Activated CD4-positive, alpha-beta T cell treated with anti-CD3 and anti-CD28 coated beads, Interleukin-2, amount 50 U/mL, for 16 hours (primary cell): ENCODE results near the gene UBTD2.
"Not testable (repeated sequence)": the region's sequence is repeated elsewhere in the genome, so short reads cannot be mapped to it uniquely, and the experiment has no call there.

Source experiments
- DNase-seq: peaks from one replicate; pipeline ENCODE4 v3.0.0-alpha.2; 2020

Gene UBTD2

DNA sequence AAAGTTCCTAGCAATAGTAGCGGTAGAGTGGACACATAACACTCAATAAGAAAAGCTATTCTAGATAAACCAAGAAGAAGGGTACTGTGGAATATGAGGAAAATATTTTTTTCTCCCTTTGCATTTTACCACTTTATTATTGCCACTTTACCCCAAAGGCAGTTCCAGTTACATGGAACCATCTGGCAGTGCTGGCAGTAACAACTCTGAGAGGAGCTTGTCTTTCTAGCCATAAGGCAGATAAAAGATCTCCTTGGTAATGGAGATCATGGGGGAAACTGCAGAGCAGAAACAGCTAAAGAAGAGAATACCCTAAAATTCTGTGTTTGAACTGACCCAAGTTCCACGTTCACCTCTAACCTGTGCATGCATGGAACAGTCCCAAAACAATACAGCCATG is 38.5 kb downstream of the UBTD2 start:
- no peak for DNase-seq

DNA sequence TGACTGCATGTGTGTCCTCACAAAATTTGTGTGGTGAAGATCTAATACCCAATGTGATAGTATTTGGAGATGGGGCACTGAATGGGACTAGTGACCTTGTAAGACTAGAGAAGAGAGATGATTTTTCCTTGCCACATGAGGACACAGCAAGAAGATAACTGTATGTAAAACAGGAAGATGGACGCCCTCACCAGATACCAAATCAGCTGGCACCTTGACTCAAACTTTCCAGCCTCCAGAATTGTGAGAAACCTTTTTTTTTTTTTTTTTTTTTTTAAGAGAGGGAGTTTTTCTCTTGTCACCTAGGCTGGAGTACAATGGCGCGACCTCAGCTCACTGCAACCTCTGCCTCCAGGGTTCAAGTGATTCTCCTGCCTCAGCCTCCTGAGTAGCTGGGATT is 40.3 kb downstream of the UBTD2 start:
- DNase-seq = no peak

DNA sequence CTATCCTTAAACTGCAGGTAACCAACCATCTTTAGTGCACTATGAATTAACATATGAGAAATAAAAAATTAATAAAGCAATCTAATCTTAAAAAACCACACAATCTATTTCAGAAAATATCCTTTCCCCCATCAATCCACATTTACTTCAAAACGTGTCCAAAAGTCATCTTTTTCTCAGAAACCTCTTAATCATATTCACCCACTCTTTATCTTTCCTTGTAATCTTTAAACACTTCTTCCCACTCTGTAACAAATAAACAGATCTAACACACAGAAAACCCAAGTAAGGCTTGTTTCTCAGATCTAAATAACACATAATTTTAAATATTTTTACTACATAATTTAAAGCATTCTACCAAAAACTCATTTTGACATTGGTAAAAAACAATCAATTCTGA is 45.2 kb downstream of the UBTD2 start:
- DNase-seq = no peak

DNA sequence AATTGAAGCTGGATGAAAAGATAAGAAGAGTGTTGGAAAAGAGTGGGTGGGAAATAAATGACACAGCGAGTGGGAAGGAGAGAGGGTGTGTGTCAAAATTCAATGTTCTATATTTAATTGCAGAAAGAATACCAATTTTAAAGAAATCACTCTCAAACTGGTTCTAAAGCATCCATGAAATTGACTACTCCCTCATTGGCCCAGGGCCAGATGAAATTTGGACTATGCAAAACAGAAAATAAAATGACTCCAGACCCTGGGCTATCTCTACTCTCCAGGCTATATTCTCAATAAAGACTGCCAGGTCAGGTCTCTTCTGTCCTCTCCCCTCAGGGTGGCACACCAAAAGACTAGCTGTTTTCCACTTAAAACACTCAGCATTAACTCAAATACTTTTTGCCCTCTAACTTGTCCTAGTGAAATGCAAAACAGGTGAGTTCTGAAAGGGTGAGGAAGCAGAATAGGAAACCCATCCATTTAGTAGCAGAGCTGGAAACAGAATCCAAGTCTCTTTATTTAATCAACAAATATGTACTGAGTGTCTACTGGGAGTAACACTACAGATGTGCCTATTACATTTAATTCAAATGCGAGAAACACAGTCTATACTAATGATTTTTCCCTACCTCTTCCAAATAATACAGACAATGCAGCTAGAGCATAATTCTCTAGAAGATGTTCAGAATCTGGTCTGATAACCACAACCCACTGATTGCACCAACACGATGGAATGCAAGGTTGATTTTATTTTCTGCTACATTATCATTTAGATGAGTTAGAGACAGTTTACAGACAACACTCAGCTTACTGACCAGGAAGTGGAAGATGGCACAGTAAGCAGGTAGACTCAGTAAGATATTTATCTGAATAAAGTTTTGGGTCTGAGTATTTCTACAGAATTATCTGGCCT is 47.5 kb downstream of the UBTD2 start:
- DNase-seq = no peak

DNA sequence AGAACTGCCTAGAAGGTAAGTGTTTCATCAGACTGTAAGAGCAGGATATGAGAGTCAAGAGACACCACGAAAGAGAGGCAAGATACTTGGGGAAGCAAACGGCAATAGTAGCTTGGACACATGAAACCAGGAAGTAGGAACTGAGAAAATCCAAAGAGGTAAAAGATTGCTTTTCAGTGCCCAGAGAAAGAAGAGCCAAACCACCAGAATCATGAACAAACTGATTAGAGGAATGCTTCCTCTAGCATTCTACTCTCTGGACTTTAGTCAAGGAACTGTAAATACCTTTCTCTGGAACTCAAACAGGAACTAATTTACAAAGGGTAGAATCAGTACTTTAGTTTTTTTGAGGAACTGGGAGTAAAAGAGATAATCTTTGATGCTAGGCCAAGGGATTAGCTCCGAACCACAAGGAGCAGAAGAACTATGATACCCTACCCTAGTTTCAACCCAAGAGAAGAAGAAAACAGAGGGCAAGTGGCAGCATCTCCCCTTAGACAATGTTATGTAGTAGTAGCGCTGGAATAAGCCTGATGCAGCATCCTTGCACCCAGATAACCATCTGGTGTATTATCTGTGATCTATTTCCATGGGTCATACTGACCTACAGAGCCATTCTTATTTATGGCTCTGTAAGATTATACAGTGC is 48.3 kb downstream of the UBTD2 start:
- DNase-seq = no peak

DNA sequence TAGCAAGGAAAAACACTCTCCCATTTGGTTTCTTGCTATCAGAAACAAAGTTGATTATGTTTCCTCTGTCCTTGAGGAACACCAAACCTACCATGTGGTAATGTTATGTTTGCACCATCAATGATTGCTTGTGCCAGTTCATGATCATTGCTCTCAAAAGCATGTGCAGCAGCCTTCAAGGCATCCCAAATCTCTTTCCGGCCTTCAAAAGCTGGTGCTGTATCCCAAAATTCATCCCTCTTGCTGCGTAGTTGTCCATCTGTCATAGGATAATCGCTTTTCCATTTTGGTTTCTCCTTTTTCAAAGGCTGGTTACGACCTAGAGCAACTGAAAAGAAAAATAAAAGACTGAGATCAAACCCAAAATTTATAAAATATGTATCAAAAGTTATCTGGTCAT is 49.5 kb downstream of the UBTD2 start:
- DNase-seq = no peak

DNA sequence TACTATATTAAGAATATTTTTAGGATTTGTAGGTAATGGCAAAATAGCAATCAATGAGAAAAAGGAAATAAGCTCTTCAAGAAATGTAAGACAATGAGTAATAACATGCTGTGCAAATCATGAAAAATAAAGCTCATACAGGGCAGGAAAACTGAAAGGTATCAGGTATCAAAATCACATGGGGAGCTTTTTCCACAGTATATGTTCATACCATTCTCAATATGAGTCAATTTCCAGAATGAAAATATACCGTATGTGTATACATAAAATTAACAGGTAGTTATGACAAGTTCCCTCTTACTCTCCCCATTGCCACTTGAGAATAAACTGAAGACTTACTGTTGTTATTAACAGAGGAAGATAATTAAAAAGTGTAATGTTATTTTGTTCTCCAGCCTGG is 53.7 kb downstream of the UBTD2 start:
- peak; percentile 66 for DNase-seq

DNA sequence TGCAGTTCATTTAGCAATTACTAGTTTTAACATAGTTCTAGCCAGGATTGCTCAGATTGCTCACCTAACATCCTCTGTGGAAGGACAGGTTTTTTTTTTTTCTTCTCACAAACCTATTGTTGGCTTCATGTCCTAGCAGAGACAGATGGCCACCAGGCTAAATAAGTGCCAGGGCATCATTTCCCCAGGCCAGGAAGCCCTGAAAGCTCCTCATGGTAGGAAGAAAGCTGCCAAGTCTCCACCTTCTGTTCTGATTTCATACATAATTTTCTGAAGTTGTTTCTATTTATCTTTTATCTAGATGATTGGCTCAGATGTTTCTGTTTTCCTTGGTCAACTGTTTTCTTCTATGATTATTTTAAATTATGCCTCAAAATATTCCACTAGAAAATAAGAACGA is 58.6 kb downstream of the UBTD2 start:
- no peak for DNase-seq

DNA sequence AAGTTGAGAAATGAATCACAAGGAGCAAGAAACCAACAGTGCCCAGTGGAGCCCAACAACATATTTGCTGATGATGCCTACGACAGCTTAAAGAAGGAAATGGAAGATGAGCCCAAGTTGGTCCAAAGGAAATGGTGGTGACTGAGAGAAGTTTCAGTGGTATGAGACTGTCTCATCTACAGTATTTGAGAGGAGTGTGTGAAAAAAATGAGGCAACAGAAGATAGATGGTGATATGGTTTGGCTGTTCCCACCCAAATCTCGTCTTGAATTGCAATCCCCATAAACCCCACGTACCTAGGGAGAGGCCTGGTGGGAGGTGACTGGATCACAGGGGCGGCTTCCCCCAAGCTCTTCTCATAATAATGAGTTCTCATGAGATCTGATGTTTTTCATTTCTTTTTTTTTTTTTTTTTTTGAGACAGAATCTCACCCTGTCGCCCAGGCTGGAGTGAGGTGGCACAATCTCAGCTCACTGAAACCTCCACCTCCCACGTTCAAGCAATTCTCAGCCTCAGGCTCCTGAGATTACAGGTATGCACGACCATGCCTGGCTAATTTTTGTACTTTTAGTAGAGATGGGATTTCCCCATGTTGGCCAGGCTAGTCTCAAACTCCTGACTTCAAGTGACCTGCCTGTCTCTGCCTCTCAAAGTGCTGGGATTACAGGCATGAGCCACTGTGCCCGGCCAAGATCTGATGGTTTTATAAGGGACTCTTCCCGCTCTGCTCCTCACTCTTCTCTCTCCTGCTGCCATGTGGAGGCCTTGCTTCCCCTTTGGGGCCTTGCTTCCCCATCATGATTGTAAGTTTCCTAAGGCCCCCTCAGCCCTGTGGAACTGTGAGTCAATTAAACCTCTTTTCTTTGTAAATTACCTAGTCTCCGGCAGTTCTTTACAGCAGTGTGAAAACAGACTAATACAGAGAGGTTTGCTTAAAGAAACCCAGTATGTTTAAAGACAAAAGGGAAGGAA is 59.4 kb downstream of the UBTD2 start:
- peak; percentile 83 for DNase-seq

DNA sequence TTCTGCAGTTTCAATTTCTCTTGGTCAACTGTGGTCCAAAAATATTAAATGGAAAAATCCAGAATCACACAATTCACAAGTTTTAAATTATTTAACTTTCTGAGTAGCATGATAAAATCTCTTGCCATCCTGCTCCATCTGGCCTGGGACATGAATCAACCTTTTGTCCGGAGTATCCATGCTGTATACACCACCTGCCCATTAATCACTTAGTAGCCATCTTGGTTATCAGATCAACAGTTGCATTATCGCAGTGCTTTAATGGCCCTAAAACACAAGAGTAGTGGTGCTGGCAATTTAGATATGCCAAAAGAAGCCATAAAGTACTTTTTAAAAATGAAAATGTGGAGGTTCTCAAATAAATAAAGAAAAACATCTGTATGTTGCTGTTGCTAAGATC is 64.3 kb downstream of the UBTD2 start:
- no peak for DNase-seq

DNA sequence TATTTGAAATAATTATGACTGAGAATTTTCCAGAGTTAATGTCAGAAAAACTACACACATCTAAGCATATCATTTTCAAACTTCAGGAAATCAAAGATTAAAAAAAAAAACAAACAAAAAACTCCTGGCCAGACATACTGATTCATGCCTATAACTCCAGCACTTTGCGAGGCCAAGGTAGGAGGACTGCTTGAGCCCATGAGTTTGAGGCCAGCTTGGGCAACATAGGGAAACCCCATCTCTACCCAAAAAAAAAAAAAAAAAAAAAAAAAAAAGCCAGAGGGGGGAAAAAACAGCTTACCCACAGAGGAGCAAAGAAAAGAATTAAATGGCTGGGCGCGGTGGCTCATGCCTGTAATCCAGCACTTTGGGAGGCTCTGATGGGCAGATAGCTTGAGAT is 67.2 kb downstream of the UBTD2 start:
- DNase-seq = no peak

DNA sequence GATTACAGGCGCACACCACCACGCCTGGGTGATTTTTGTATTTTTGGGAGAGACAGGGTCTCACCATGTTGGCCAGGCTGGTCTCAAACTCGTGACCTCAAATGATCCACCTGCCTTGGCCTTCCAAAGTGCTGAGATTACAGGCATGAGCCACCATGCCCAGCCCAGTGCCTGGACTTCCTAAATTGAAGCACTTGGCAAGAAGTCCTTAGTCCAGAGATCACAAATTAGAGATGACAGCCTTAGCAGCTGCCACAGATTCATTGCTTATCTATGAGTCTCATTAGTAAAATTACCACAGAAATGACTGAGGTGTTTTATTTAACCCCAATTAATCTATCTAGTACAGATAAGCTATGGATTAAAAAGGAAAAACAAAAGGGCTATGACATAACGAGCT is 70.4 kb downstream of the UBTD2 start:
- no peak for DNase-seq

DNA sequence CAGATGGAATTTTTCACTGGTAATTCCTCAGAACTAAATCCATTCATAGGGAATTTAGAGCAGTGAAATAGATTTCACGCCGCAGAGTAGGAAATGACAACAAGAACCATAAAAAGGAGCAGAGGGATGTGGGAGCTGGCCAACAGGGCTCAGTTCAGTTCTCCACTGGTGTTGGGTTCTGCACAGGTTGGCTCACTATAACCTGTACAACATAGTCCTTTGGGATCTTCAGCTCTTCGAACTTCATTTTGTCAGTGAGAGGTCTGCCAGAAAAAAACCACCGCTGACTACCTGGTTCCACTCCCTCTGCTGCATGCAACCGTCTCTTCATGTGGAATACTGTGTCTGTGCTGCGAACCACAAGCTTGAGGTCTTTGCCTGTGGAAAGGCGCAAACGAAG is 71.9 kb downstream of the UBTD2 start:
- DNase-seq = no peak

DNA sequence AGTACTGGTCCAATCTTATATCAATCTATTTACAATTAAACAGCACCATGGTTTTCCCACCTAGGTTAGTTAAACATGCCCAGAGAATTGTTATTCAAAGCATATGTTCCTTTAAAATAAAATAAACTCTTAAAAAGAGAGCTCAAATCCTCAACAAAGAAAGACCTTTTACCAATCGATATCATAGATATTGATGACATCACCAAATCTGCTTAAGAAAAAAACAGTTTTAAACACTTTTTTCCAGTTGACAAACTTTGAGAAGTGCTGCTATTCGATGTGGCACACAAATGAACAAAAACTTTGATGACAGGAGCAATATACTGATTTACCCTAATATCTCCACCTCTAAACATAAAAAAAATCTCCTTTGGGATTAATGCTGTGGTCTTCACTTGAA is 73.8 kb downstream of the UBTD2 start:
- no peak for DNase-seq

DNA sequence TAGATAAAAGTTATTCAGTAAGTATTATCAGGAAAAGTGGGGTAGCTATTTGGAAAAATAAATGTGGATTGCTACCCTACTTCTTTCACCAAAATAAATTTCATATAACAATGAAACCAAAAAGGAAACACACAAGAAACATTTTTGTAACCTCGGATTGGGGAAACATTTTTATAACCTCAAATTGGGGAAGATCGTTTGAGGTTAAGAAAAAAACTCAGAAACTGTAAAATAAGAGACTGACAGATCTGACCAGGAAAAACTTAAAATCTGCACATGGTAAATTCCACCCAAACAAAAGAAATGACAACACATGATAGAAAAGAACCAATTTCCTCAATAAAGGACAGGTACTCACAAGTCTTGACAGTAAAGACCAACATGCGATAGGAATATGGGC is 76.1 kb downstream of the UBTD2 start:
- DNase-seq = no peak

DNA sequence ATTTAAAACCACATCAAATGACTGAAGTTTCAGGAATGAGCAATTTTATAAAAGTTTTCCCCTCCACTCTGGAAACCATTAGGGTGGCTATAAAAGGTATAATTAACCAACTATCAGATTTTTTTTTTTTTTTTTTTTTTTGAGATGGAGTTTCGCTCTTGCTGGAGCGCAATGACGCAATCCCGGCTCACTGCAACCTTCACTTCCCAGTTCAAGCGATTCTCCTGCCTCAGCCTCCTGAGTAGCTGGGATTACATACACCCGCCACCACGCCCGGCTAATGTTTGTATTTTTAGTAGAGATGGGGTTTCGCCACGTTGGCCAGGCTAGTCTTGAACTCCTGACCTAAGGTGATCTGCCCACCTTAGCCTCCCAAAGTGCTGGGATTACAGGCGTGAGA is 77.6 kb downstream of the UBTD2 start:
- DNase-seq = not testable (repeated sequence)

DNA sequence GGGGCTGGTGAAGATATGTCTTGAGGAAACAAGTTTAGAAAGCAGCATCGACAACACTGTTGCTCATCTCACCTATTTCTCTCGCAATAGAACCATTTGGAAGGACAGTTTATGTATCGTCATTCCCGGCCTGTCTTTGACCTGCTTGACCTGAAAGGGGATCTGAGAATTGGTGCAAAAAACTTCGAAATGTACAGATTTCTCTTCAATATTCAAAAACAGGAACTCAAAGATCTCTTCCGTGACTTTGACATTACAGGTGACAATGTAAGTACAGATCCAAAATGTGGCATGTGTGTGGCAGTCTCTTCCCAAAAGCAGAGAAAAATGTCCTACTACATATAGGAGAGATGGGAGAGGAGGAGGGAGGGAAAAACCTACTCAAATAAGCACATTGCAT is 83.1 kb downstream of the UBTD2 start:
- no peak for DNase-seq

DNA sequence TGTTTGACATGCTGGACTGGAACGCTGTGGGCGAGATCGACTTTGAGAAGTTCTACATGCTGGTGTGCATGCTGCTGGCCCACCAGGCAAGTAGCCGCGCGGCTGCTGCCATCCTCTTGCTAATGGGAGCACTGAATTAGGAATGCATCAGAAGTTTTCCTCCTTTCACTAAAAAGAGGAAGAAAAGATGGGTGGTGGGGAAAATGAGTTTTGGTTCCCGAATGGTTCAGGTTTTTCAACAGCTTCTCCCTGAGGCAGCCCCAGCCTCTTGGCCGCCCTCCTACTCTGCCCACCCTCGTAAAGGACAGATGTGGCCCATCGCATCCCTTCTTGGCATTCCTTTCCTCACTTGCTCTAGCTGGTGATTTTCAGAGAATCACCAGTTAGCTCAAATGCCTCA is 84.1 kb downstream of the UBTD2 start:
- no peak for DNase-seq

DNA sequence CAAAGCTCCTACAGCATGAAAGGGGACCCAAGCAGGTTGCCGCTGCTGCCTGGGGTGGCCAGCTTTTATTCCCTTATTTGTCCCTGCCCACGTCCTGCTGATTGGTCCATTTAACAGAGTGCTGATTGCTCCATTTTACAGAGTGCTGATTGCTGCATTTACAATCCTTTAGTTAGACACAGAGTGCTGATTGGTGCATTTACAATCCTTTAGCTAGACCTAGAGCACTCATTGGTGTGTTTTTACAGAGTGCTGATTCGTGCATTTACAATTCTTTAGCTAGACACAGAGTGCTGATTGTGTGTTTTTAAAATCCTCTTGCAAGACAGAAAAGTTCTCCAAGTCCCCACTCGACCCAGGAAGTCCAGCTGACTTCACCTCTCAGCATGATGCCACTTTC is 85.8 kb downstream of the UBTD2 start:
- not testable (repeated sequence) for DNase-seq

DNA sequence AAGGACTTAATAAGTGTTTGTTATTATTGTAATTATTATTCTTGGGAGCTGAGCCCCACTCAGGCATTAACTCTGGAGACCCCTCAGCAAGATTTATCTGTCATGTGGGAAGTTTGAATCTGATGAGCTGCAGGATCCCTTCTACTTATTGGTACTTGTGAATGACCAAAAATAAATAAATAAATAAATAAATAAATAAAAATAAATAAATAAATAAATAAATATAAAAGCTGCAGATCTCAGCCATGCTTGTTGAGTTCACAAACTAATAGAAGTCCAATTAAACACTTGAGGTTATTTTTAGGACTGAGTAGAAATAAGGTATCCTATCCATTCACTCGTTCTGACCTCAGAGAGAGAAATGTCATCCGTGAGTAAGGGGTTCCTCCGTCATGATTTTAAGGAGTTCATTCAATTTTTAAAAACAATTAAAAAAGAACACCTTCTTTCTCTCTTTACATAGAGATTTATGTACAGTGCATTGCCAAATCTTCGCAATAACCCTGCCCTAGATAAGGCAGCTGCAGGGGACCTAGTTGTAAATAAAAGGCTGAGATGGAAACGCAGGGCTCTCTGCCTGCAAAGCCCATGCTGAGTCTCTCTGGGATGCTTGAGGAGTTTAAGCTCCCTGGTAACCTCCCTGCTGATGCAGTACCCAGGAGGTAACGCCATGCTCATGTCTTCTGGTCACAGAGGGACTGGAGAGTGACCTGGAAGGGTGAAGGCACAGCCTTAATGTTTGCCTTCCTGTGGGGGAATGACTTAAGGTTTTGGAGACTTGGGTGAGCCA is 88.4 kb downstream of the UBTD2 start:
- no peak for DNase-seq

DNA sequence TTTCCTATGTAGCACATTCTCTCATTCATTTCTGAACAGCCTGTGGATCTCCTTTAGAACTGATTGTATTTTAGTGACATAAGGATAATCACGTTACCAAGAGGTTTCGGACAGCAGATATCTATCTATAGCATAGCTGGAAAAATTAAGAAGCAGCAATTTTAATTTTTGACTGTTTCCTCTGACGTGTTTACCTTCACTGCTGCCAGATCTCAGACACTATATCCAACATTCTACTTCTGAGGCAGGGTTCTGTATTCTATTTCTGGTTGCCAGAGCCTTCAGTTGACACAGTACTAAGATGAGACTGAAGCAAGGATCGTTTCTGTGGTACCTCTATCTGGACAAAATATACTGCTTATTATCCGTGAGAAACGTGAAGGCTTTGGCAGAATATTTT is 89.7 kb downstream of the UBTD2 start, which contains the start of gene EFCAB9:
EFCAB9 (plus strand) TSS at position 301 of the 400 bp plus-strand sequence; CDS start at position 302, 1 bp downstream.
- no peak for DNase-seq

DNA sequence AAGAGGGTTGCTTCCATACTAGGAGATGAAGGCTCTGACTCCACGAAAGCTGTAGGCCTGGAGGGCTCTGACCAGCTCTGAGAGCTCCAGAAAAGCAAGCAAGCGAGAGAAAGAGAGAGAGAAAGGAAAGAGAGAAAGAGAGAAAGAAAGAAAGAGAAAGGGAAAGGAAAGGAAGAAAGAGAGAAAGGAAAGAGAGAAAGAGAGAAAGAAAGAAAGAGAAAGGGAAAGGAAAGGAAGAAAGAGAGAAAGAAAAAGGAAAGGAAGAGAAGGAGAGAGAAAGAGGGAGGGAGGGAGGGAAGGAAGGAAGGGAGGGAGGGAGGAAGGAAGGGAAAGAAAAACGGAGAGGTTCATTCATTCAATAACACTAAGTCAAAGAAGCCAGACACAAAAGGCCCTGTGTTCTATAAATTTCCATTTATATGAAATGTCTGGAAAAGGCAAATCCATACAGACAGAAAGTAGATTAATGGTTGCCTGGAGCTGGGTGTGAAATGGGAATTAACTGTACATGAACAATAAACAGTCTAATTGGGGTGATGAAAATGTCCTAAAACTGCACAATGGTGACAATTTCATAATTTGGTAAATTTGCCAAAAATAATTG is 93.8 kb downstream of the UBTD2 start:
- DNase-seq = no peak
